IMR-90 (cell line): ENCODE data around the gene GSTT4. TPM values are rescaled to one million over a fixed set of nuclear protein-coding genes. Genes with fewer than 3 reads are reported as not detected.

Source experiments
- ATAC-seq: fragments of 200-7000 bp; cut with Tn5 transposase; 2 replicates; pipeline ENCODE4 v1.9.1; 2020; ENCODE audit warnings: low read depth, mild to moderate bottlenecking, moderate library complexity
- BruUV-seq: library from RNA; stranded (reverse); fragments of 400-500 nt; replicated peaks from 2 replicates; lab custom pipeline; 2021; lab: Mats Ljungman, UMichigan
- CTCF ChIA-PET: fragments of 300-600 bp; formaldehyde crosslinking; extraction: SDS; loops from one replicate; lab custom pipeline; 2021; ENCODE audit warnings: antibody characterized with exemption; lab: Yijun Ruan, JAX
- POLR2A ChIA-PET: fragments of 300-600 bp; sonication (Branson Sonifier 250); formaldehyde crosslinking; loops from one replicate; lab custom pipeline; 2022; ENCODE audit warnings: antibody characterized with exemption; ENCODE audit not compliant: unreplicated experiment; lab: Charles Lee
- DNase-seq: peaks from one replicate; pipeline ENCODE4 v3.0.0; 2013
- H2AFZ ChIP-seq: replicated peaks from 2 replicates; pipeline ENCODE3; 2013; ENCODE audit warnings: low read length, mild to moderate bottlenecking; ENCODE audit not compliant: poor library complexity
- H2AK5ac ChIP-seq: 2 replicates; pipeline ENCODE4 v1.6.1; 2013; ENCODE audit warnings: low read depth, low read length, inconsistent platforms
- H2AK9ac ChIP-seq: replicated peaks from 2 replicates; pipeline ENCODE3; 2013; ENCODE audit warnings: mild to moderate bottlenecking, low read depth, low read length, moderate library complexity; ENCODE audit not compliant: poor library complexity
- H2BK120ac ChIP-seq: 2 replicates; pipeline ENCODE4 v1.6.1; 2013; ENCODE audit warnings: low read depth, low read length, inconsistent platforms
- H2BK15ac ChIP-seq: 3 replicates; pipeline ENCODE4 v1.6.1; 2013; ENCODE audit warnings: low read depth, low read length, inconsistent platforms
- H2BK20ac ChIP-seq: 2 replicates; pipeline ENCODE4 v1.6.1; 2013; ENCODE audit warnings: low read depth, mild to moderate bottlenecking, inconsistent platforms, low read length, moderate library complexity
- H2BK5ac ChIP-seq: 2 replicates; pipeline ENCODE4 v1.6.1; 2013; ENCODE audit warnings: mild to moderate bottlenecking, low read depth, low read length, inconsistent platforms; ENCODE audit not compliant: poor library complexity, severe bottlenecking
- H3K14ac ChIP-seq: replicated peaks from 2 replicates; pipeline ENCODE4 v1.6.1; 2013; ENCODE audit warnings: low read depth, low read length, inconsistent platforms
- H3K18ac ChIP-seq: 2 replicates; pipeline ENCODE4 v1.6.1; 2013; ENCODE audit warnings: low read depth, low read length, control low read depth
- H3K23ac ChIP-seq: 2 replicates; pipeline ENCODE4 v1.6.1; 2013; ENCODE audit warnings: low read depth, low read length, inconsistent platforms
- H3K27ac ChIP-seq: 2 replicates; pipeline ENCODE4 v1.5.1; 2013; ENCODE audit warnings: mild to moderate bottlenecking, control low read depth, low read length; ENCODE audit not compliant: insufficient read depth
- H3K27me3 ChIP-seq: 2 replicates; pipeline ENCODE4 v1.6.1; 2013; ENCODE audit warnings: low read length; ENCODE audit not compliant: control insufficient read depth, insufficient read depth
- H3K36me3 ChIP-seq: 2 replicates; pipeline ENCODE4 v1.6.1; 2013; ENCODE audit warnings: low read length, mixed read lengths; ENCODE audit not compliant: control insufficient read depth, insufficient read depth
- H3K4ac ChIP-seq: 2 replicates; pipeline ENCODE4 v1.6.1; 2013; ENCODE audit warnings: low read depth, low read length, inconsistent platforms
- H3K4me1 ChIP-seq: 2 replicates; pipeline ENCODE4 v1.6.1; 2013; ENCODE audit warnings: low read length, mixed read lengths; ENCODE audit not compliant: control insufficient read depth, insufficient read depth
- H3K4me2 ChIP-seq: 2 replicates; pipeline ENCODE4 v1.6.1; 2013; ENCODE audit warnings: low read depth, mild to moderate bottlenecking, control low read depth, low read length, moderate library complexity
- H3K4me3 ChIP-seq: 2 replicates; pipeline ENCODE4 v1.5.1; 2013; ENCODE audit warnings: low read depth, mild to moderate bottlenecking, control low read depth, low read length, moderate library complexity; ENCODE audit not compliant: insufficient read depth
- H3K56ac ChIP-seq: 2 replicates; pipeline ENCODE4 v1.6.1; 2013; ENCODE audit warnings: low read length, inconsistent platforms; ENCODE audit not compliant: insufficient read depth; ENCODE audit errors: extremely low read depth
- H3K79me1 ChIP-seq, 2 experiments: 2 replicates each; pipeline ENCODE4 v1.6.1; 2013; ENCODE audit warnings: low read length in 2 of 2, inconsistent platforms in 1 of 2, low read depth in 1 of 2
- H3K9ac ChIP-seq: 2 replicates; pipeline ENCODE4 v1.6.1; 2013; ENCODE audit warnings: low read depth, low read length, control low read depth
- H3K9me1 ChIP-seq: 2 replicates; pipeline ENCODE4 v1.6.1; 2013; ENCODE audit warnings: low read length, inconsistent platforms; ENCODE audit not compliant: insufficient read depth
- H3K9me3 ChIP-seq: 2 replicates; pipeline ENCODE4 v1.6.1; 2013; ENCODE audit warnings: low read length; ENCODE audit not compliant: control insufficient read depth, insufficient read depth
- H4K20me1 ChIP-seq: 2 replicates; pipeline ENCODE4 v1.6.1; 2013; ENCODE audit warnings: low read length, inconsistent platforms; ENCODE audit not compliant: insufficient read depth
- H4K5ac ChIP-seq: 2 replicates; pipeline ENCODE4 v1.6.1; 2013; ENCODE audit warnings: mild to moderate bottlenecking, low read depth, low read length, control low read depth
- H4K8ac ChIP-seq, 2 experiments: 2 replicates each; pipeline ENCODE4 v1.6.1; 2013; ENCODE audit warnings: low read depth in 2 of 2, low read length in 2 of 2, control low read depth in 1 of 2, inconsistent platforms in 1 of 2
- H4K91ac ChIP-seq: 2 replicates; pipeline ENCODE4 v1.6.1; 2013; ENCODE audit warnings: low read depth, low read length, inconsistent platforms; ENCODE audit not compliant: insufficient read depth
- MAFK ChIP-seq: IDR thresholded peaks from 2 replicates; pipeline ENCODE4 v1.6.1; 2012; ENCODE audit warnings: low read depth, low read length, improper control_type of control experiment
- SMC3 ChIP-seq: fragments of 150-350 bp; IDR thresholded peaks from 2 replicates; pipeline ENCODE4 v1.6.1; 2016; ENCODE audit warnings: low read depth, mild to moderate bottlenecking, antibody characterized with exemption, low read length, moderate library complexity
- USF2 ChIP-seq: fragments of 150-350 bp; IDR thresholded peaks from 2 replicates; pipeline ENCODE4 v1.6.1; 2017; ENCODE audit warnings: mild to moderate bottlenecking, antibody characterized with exemption, low read length, low read depth
- WGBS, 2 experiments: methylation state at CpG; one replicate each; pipeline versions ENCODE4 v1.1.5 to v1.1.7; 2013; ENCODE audit warnings: missing lambda C conversion rate in 2 of 2; ENCODE audit not compliant: insufficient read length in 1 of 2; ENCODE audit errors: extremely low coverage in 2 of 2; 5-methylcytosine and 5-hydroxymethylcytosine counted together
- dilution Hi-C: fragments of 300-500 bp; cut with HindIII; formaldehyde crosslinking; loops from one replicate; pipeline ENCODE4 v1.14.3; 2018; ENCODE audit warnings: low sequenced_read_pairs; ENCODE audit not compliant: unreplicated experiment
- in situ Hi-C: fragments of 300-500 bp; cut with MboI; formaldehyde crosslinking; loops from 3 replicates; pipeline ENCODE4 v1.14.3; 2019; ENCODE audit warnings: low sequenced_read_pairs, inconsistent platforms, mixed read lengths
- intact Hi-C: fragments of 100-400 bp; cut with micrococcal nuclease; formaldehyde crosslinking; loops from 2 replicates; pipeline ENCODE4 v1.10.0; 2022
- polyA plus RNA-seq, 3 experiments: library from polyadenylated mRNA; depleted of rRNA; stranded (reverse); fragments of >200 nt; gene quantifications; 2 replicates each; pipeline ENCODE4 v1.2.3, GENCODE V29; 2012; ENCODE audit warnings: low replicate concordance in 1 of 3
- total RNA-seq: library from RNA; depleted of rRNA; stranded (reverse); fragments of >200 nt; gene quantifications from 2 replicates; pipeline ENCODE4 v1.2.3, GENCODE V29; 2012

The GSTT4 gene
- total and polyA plus RNA-seq, 2 of the 4 experiments (the other 2 are of a cell fraction) = not detected

- Histone ChIP-seq H2BK20ac (no peak overlapping the region), H2AK5ac (no peak overlapping the region), H3K9me1 (peaks cover 3% of the 10 kb centered on the region; the same call in 1 of the 2 replicates), H2BK120ac (no peak overlapping the region), H3K14ac (no peak overlapping the region), H3K23ac (no peak overlapping the region), H2AK9ac (no peak overlapping the region), H3K18ac (no peak overlapping the region), H2AFZ (no peak overlapping the region), H3K27ac (no peak overlapping the region), H3K4ac (no peak overlapping the region), H4K91ac (no peak overlapping the region), H3K56ac (no peak overlapping the region), H3K9ac (no peak overlapping the region), H3K4me2 (no peak overlapping the region), H3K4me1 (peaks cover 3% of the 10 kb centered on the region; the same call in 1 of the 2 replicates), H3K9me3 (no peaks in the 10 kb centered on the region), H3K36me3 (no peaks in the 10 kb centered on the region), H4K20me1 (peaks cover 4% of the 10 kb centered on the region; the same call in 1 of the 2 replicates), H3K4me3 (no peak overlapping the region), H2BK5ac (no peak overlapping the region), H2BK15ac (no peak overlapping the region), H3K27me3 (no peaks in the 10 kb centered on the region; the same call in 1 of the 2 replicates), H3K79me1 (peaks cover 11 to 30% of the 10 kb centered on the region in 2 experiments), H4K5ac (no peak overlapping the region), H4K8ac (no peak overlapping the region; a peak in 1 of 4 replicates)
- dilution Hi-C loops (no loop called here), intact Hi-C loops (loop anchor here (2.0 to 10.0 kb wide), 2 partner anchors 75 to 137 kb away; no protein-coding TSS in a partner anchor), in situ Hi-C loops (no loop called here)
- ChIA-PET POLR2A (no interaction called here), CTCF (interaction anchor here (1.1 kb wide), 1 partner anchor 29 kb away, joined by 3 read pairs; no protein-coding TSS in a partner anchor)
- no TSS peak for BruUV-seq
- no CpG with 5 or more reads among the region's 2 CpGs for WGBS, 2 experiments
- TF ChIP-seq SMC3 (no peak), MAFK (no peak), USF2 (no peak)
- no peak for ATAC-seq
- no peak for DNase-seq
Observed at GRCh38 chr22:24010018-24010391, 4.8 kb upstream of the GSTT4 start.
